ENCODE results near the gene POLR2E.

Gene POLR2E

GRCh38 chr19:1042689-1043511 lies 52.3 kb downstream of the POLR2E start:
- no peak for DNase-seq

GRCh38 chr19:1041835-1042685 lies 53.1 kb downstream of the POLR2E start:
- DNase-seq = no peak

- no peak for DNase-seq
Measured at GRCh38 chr19:1041272-1041834, 53.8 kb downstream of the POLR2E start.

GRCh38 chr19:1040476-1041271 lies 54.5 kb downstream of the POLR2E start:
- DNase-seq = peak; percentile 98

GRCh38 chr19:1039646-1040475 lies 55.3 kb downstream of the POLR2E start, which contains the start of gene ABCA7:
TSS of gene ABCA7 (plus strand) at chr19:1040107. CDS start at chr19:1041362, 1,255 bp downstream.
- DNase-seq = peak; percentile 98

- no peak for DNase-seq
Measured at GRCh38 chr19:1038978-1039645, 56.1 kb downstream of the POLR2E start.

GRCh38 chr19:1037621-1038064 lies 57.5 kb downstream of the POLR2E start:
- DNase-seq = no peak
